ENCODE results near the gene APBB2.
A peak's percentile ranks its signal among the peaks of the same experiment; 100 is the strongest.

APBB2 gene

DNA sequence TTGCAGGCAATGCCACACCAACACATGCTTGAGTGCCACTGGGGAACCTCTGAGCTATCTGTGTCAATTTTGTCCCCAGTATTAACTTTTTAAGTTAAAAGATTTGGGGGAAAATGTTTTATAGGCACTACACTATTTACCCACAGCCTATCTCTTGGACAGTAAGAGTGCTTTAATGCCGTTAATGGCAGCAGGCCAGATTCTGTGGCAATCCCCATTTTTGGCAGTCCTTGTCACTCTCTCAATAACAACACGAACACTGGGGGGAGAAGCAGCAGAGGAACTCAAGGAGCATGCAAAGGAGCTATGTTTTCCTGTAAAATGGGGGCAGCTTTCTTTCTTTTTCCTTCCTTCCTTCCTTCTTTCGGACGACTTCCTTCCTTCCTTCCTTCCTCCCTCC is 296.0 kb downstream of the APBB2 start:
- no peak overlapping the region for H3K4me3 ChIP-seq (ENCODE audit: low read depth, low read length)
- peak; percentile 56 for DNase-seq (ENCODE audit: low read depth, low spot score)
- ChIA-PET CTCF (interaction anchor here (0.9 to 28.7 kb wide), 9 partner anchors 5 to 340 kb away, joined by 3 to 457 read pairs (median 10); partner anchors contain the start of gene APBB2), POLR2A (no interaction called here)
- TF ChIP-seq, protein P1, sequence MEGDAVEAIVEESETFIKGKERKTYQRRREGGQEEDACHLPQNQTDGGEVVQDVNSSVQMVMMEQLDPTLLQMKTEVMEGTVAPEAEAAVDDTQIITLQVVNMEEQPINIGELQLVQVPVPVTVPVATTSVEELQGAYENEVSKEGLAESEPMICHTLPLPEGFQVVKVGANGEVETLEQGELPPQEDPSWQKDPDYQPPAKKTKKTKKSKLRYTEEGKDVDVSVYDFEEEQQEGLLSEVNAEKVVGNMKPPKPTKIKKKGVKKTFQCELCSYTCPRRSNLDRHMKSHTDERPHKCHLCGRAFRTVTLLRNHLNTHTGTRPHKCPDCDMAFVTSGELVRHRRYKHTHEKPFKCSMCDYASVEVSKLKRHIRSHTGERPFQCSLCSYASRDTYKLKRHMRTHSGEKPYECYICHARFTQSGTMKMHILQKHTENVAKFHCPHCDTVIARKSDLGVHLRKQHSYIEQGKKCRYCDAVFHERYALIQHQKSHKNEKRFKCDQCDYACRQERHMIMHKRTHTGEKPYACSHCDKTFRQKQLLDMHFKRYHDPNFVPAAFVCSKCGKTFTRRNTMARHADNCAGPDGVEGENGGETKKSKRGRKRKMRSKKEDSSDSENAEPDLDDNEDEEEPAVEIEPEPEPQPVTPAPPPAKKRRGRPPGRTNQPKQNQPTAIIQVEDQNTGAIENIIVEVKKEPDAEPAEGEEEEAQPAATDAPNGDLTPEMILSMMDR (IDR thresholded peaks at IDR 0.05; ENCODE audit: insufficient read depth, low read length, missing control alignments), result no peak

DNA sequence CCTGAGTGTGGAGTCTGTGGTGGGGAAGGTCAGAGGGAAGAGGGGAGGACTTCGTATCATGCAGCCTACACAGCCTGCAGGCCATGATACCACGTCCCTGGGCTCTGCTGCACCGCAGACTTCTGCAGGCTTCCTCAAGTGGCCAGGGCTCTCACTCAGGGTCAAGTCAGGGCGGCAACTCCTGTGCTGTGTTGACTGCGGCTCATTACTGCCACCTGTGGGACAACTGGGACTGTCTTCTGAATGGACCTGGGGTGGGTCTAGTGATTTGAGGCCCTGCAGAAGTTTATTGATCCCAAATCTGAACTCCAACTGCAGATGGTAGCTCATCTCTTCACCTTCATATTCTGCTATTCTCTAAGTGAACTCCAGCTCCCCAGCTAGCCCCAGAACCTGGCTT is 297.5 kb downstream of the APBB2 start:
- ChIA-PET CTCF (interaction anchor here (1.3 to 28.7 kb wide), 7 partner anchors 7 to 297 kb away, joined by 3 to 457 read pairs (median 10); partner anchors contain the start of gene APBB2), POLR2A (interaction anchor here (1.1 kb wide), 1 partner anchor 340 kb away, joined by 4 read pairs; the partner anchor contains the start of gene UCHL1)
- TF ChIP-seq, protein P1 (IDR thresholded peaks at IDR 0.05; ENCODE audit: insufficient read depth, low read length, missing control alignments), result no peak
- H3K4me3 ChIP-seq (ENCODE audit: low read depth, low read length), result no peak overlapping the region
- no peak for DNase-seq (ENCODE audit: low read depth, low spot score)

DNA sequence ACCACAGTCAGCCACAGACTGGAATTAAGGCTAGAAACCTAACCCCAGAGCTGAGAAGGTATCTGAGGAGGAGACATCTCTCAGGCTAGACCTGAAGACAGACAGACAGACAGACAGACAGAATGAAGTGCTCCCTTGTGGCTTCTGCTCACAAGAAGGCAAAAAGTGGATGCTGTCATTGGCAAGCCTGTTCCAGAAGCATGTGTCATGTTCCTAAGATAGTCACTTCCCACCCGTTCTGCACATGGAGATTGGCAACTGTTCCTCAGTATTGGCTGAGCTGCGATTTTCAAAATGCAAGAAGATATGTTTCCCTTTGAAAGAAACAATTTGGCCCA is 298.2 kb downstream of the APBB2 start:
- TF ChIP-seq, protein P1 (IDR thresholded peaks at IDR 0.05; ENCODE audit: insufficient read depth, low read length, missing control alignments), result no peak
- ChIA-PET CTCF (interaction anchor here (1.1 to 28.7 kb wide), 5 partner anchors 8 to 300 kb away, joined by 3 to 457 read pairs (median 5); partner anchors contain the start of gene APBB2), POLR2A (interaction anchor here (0.7 to 1.6 kb wide), 5 partner anchors 9 to 341 kb away, joined by 3 to 10 read pairs (median 4); partner anchors contain the start of genes APBB2 and UCHL1)
- peak; percentile 67 for DNase-seq (ENCODE audit: low read depth, low spot score)
- no peak overlapping the region for H3K4me3 ChIP-seq (ENCODE audit: low read depth, low read length)

DNA sequence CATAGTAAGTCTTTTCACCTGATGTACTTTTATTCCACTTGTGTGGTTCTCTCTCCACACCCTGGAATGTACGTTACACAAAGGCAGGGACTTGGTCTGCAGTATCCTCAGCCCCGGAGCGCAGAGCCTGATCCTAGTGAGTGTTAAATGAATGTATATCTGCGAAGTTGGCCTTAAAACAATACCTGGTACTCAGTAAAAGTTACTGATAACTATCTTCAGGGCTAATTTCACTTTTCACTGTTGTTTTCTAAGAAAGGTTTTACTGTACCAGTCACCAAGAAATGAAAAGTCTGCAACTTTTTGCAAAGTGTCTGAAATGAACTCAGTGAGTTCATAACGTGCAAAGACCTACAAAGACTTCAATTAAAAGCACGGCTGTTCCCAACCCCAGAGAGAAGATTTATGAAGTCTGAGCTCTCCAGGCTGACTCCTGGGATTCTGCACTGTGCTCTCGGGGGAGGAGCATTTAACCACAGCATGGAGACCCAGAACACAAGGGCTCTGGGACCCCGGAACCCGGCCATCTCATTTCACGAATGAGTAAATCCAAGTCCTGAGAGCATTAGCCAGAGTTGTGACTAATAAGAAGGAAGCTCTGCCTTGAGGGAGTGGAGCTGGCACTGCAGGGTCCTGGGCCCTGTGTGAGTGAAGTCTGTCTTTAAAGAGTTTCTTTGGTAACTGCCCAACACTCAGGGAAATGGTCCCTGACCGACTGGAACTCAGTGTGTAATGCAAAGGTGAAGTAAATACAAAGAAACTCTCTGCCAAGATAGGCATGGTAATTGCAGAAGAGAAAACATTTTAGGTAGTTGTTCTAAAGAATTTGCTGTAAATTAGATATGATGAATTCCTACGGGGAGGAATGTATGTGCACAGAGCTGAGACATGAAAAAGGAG is 298.8 kb downstream of the APBB2 start:
- TF ChIP-seq, protein P1 (IDR thresholded peaks at IDR 0.05; ENCODE audit: insufficient read depth, low read length, missing control alignments), result no peak
- no peak overlapping the region for H3K4me3 ChIP-seq (ENCODE audit: low read depth, low read length)
- ChIA-PET POLR2A (interaction anchor here (0.7 to 1.6 kb wide), 5 partner anchors 9 to 341 kb away, joined by 3 to 10 read pairs (median 4); partner anchors contain the start of genes APBB2 and UCHL1), CTCF (interaction anchor here (1.1 to 28.7 kb wide), 5 partner anchors 8 to 301 kb away, joined by 3 to 457 read pairs (median 5); partner anchors contain the start of gene APBB2)
- peak; percentile 21 for DNase-seq (ENCODE audit: low read depth, low spot score)

DNA sequence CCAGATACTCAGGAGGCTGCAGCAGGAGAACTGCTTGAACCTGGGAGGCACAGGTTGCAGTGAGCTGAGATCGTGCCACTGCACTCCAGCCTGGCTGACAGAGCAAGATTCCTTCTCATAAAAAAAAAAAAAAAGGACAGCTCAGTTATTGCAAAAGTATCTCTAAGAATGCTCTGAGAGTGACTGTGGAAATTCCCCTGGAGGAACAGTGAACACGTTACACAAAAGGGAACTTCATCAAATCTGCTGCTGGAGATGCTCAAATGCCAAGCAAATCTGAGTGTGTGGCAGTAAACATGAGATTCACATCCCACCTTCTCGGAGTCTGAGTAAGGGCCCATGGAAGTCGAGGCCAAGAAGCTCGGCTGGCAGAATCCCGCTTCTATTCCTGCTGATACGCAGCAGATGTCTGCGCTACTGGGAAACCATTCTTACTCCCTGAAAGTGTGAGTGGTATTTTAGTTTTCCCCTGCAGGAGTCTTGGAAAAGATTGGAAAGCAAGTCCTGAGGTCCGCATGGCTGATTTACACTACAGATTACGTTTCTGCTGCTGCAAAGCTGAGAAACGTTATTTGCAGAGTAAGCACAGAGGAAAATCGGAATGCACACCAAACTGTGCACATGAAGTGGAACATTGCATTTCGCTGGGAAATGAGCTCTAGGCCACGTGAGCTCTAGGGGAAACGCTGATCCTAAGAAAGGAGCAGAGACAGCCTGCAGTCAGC is 301.7 kb downstream of the APBB2 start:
- ChIA-PET CTCF (interaction anchor here (0.6 to 28.7 kb wide), 8 partner anchors 10 to 304 kb away, joined by 3 to 457 read pairs (median 6); partner anchors contain the start of gene APBB2), POLR2A (no interaction called here)
- TF ChIP-seq, protein P1 (IDR thresholded peaks at IDR 0.05; ENCODE audit: insufficient read depth, low read length, missing control alignments), result no peak
- no peak overlapping the region for H3K4me3 ChIP-seq (ENCODE audit: low read depth, low read length)
- DNase-seq (ENCODE audit: low read depth, low spot score), result peak; percentile 19
